H54 (cell line): ENCODE measurements around the gene AUTS2.

Source experiments
- DNase-seq: peaks from one replicate; pipeline ENCODE4 v3.0.0; 2011; ENCODE audit warnings: low spot score, mixed read lengths; ENCODE audit not compliant: insufficient read length
- FAIRE-seq: peaks from 3 replicates; lab custom pipeline; 2011; peaks lifted over from hg19 to GRCh38; lab: Jason Lieb, UNC
- POLR2A ChIP-seq: IDR thresholded peaks from 2 replicates; pipeline ENCODE4 v1.6.1; 2011; ENCODE audit warnings: low read depth, mild to moderate bottlenecking, low read length

Gene AUTS2

DNA sequence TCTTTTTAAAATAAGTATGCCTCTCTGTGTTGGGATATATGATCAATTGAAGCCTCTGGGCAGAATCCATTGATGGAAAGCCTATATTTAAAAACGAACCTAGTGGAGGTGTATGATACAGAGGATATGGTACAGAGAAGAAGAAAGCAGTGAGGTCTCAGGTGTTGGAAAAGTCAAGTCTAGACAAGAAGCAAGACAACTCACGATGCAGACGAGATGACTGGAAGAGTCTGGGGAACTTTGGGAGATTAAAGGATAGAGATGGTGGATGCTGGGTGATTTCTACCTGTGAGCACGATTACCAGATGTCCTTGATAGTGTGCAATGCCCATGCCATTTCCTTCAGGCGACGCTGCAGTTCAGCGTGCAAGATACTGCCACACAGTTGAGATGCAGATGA is 1009.0 kb downstream of the AUTS2 start:
- DNase-seq (no peak), FAIRE-seq (no peak)
- no peak for TF ChIP-seq POLR2A

DNA sequence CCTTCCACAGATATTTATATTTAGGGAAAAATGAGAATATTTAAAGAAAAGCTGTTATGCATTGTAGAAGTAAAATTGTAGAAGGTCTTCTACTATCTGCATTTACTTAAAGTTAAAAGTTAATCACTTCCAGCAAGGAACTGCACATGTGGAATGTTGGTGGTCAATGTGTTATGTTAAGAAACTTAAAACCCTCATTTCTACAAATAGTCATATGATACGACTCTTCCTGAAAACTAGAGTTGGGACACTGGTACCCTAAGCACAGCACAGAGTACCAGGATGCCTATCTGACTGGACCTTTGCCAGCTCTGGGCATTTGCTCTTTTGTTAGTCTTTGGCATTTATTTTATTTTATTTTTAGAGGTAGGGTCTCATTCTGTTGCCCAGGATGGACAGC is 1009.5 kb downstream of the AUTS2 start:
- no peak for DNase-seq
- TF ChIP-seq POLR2A: no peak
- FAIRE-seq: no peak

DNA sequence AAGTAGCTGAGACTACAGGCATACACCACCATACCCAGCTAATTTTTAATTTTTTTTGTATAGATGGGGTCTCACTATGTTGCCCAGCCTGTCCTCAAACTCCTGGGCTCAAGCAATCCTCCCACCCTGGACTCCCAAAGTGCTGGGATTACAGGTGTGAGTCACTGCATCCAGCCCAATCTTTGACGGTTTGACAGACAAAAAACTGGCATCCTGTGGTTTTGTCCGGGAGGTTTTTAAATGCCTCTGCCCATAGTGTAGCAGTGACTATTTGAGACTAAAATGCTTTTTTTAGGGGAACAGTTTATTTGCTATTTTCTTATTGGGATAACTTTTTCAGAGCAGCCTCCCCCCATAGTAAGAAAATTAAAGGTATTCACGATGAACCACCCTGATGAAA is 1010.0 kb downstream of the AUTS2 start:
- no peak for DNase-seq
- no peak for FAIRE-seq

DNA sequence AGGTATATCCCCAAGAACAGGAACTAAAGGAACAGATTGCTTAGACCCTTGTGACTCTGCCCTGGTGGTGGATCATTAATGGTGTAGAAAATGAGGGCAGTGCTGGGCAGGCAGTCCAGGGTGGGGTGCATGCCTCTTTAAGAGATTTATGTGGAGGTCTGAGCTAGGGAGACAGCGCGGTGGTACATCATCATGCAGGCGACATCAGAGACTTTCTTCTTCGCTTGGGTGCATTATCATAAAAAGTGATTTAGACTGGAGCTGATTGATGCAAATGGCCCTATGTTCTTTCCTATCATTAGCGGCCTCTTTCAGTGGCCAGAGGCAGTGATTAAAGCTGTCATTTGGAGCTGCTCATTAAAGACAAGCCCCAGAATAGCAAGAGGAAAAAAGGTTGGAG is 1014.5 kb downstream of the AUTS2 start:
- FAIRE-seq (no peak), DNase-seq (no peak)
- TF ChIP-seq POLR2A: no peak

More for the DNA sequence above, 1010.0 kb downstream of the AUTS2 start:
- TF ChIP-seq POLR2A: no peak

- peak; percentile 85 for DNase-seq
- TF ChIP-seq POLR2A: no peak; the same call in 1 of the 2 replicates
- FAIRE-seq: no peak
These were observed 1016.2 kb downstream of the AUTS2 start for GRCh38 chr7:70614237-70615045.

- no peak for TF ChIP-seq POLR2A
- DNase-seq (no peak), FAIRE-seq (no peak)
These were observed 1016.9 kb downstream of the AUTS2 start for GRCh38 chr7:70615066-70615606.

DNA sequence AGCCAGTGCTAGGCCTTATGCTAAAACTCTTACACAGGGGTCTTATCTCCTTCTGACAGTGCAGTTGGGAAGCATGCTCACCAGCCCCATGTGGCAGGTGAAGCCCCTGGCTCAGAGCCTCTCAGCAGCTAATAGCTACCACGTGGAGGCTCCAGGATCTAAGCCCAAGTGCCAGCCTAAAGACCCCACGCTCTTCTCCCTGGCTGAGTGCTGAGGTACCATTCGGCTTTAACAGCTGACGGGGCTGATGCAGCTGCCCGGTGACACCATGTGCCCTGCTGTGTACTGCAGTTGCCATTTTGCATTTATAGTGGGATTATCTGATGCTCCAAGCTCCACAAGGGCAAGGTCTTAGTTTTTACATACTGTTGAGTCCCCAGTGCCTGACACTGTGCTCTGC is 1017.9 kb downstream of the AUTS2 start:
- DNase-seq (no peak), FAIRE-seq (no peak)
- TF ChIP-seq POLR2A: no peak

DNA sequence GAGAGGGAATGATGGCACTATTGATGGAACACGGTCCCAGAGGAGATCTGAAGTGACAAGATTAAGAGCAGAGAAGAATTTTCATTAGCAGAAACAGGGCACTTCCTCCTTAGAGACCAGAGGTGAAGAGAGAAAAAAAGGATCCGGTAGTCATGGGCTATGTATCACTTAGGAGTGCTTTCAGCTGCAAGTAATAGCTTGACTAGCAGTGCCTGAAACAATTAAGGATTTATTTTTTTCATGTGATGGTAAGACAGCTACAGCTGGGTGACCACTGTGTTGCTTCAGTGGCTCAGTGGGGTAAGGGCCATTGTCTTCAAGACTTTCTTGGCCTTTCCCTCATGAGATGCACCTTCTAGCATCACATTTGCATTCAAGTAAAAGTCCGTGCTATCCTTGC is 1018.5 kb downstream of the AUTS2 start:
- no peak for FAIRE-seq
- no peak for DNase-seq
- no peak for TF ChIP-seq POLR2A

DNA sequence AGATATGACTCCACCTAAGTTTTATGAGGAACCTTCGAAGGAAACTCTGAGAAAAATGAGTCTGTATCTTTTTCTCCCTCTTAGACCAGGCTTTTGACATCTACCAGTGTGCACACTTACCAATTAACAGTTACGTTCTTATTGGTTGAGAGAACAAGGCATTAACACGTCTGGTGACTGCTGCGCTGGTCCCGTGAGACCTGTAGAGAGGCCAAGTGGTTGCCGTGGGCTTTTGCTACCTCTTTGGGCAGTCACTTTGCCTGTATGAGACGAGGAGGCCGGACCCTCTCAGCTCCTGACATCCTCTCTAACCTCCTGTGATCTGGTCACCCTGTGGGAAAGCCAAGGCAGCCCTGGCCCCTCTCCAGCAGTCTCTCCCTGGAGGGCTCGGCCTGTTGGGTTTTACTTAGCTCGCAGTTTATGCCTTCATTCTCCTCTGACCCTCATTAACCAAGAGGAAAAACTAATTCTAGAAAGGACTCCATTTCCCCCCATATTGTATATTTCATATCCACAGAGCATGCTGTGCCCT is 1019.8 kb downstream of the AUTS2 start:
- DNase-seq (no peak), FAIRE-seq (no peak)
- no peak for TF ChIP-seq POLR2A

GRCh38 chr7:70619130-70619529 is 1020.9 kb downstream of the AUTS2 start:
- DNase-seq: no peak
- FAIRE-seq: no peak
- no peak for TF ChIP-seq POLR2A

DNA sequence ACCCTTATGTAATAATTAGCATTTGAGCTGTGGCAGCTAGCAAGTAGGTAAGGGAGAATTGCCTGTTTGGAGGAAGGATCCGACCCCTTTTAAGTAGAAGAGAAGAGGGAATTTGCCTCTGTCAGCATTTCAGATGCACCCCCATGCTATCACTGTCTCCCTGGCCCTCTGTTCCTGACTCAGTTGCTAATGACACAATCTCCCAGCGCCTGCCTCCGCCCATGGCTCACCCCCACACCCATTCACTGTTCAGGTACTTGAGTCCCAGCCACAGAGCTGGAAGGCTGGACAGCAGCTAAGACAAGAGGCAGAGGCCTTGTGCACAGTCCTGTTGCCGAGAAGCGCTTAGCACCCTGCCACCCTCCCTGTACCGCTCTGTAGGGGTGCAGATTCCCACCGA is 1021.4 kb downstream of the AUTS2 start:
- DNase-seq (no peak), FAIRE-seq (no peak)
- TF ChIP-seq POLR2A: no peak

DNA sequence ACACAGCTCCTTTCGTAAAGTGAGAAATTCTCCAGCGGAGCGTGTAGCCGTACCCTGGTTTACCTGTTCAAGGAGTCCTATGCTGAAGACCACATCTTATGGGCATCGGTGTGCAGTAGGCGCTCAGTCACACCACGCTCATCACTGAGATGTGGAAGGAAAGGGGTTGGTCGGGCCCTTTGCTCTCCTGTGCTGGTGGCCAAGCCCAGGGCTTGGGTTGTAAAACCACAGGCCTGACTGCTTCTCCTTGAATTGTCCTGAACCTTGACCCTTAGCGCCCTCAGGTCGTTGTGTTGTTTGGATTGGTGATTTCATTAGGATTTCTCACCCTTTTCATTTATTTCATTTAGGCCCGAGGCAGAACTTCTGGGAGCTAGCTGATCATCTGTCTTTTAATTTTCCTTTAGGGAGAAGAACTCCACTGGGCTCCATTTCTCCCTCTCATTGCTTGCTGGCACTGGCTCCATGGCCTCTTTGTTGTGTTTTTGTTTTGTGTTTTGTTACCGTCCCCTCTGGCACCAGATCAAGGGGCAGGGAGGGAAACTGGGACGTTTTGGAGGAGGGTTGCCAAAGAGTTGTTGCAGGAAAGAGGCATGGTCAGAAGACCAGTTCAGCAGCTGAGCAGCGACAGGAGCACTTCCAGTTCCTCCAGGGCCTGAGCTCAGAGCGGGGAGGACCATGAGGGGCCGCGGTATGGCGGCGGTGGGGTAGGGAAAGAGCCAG is 1022.2 kb downstream of the AUTS2 start:
- FAIRE-seq (no peak), DNase-seq (no peak)
- no peak for TF ChIP-seq POLR2A

GRCh38 chr7:70621954-70622600 is 1023.8 kb downstream of the AUTS2 start:
- no peak for FAIRE-seq
- no peak for TF ChIP-seq POLR2A
- no peak for DNase-seq

DNA sequence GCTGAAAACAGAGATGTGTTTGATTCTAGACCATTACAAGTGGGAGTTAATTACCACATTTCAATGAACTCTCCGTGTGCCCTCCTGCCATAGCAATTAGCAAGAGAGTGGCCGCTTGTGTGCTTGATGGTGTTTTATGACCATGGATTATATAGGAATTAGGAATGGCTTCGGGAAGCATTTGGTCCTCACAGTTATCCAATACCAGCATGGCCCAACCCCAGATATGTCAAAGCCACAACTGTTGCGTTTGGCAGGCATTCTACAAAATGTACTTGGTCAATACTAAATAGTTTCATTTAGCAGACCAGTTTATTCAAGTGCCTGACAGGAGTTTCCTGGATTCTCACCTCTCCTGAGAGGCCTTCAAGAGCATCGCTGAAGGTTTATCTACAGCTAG is 1024.7 kb downstream of the AUTS2 start:
- no peak for TF ChIP-seq POLR2A
- FAIRE-seq (no peak), DNase-seq (no peak)
